Lower leg skin (tissue), 3 donors: ENCODE results near the gene AIDA.

Source experiments
- POLR2A ChIP-seq, 2 donors: fragments of 450-650 bp; IDR thresholded peaks; one replicate each; pipeline ENCODE4 v1.6.1; 2016 to 2017; ENCODE audit warnings: antibody characterized with exemption in 2 of 2, mild to moderate bottlenecking in 1 of 2, moderate library complexity in 1 of 2
- TF ChIP-seq, protein P1 (sequence below), 3 donors: fragments of 450-650 bp; IDR thresholded peaks; one replicate each; pipeline ENCODE4 v1.5.1; 2016; ENCODE audit warnings: antibody characterized with exemption in 3 of 3, mild to moderate bottlenecking in 3 of 3, moderate library complexity in 2 of 3

DNA sequence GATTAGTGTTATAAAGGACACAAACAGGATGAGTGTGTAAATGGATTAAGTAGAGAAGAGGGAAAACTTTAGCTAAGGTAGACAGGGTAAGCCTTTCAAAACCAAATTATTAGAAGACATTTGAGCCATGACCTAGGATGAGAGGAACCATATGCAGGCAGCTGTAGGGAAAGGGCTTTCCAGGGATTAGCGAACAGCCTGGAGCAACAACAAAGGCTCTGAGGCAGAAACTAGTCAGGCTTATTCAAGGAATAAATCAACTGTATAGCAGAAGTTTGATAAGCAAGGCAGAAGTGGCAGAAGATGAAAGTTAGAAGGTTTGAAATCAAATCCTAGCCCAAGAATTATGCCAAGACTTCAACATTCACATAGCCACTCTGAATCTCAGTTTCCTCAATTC is 21.3 kb downstream of the AIDA start:
- no peak for TF ChIP-seq POLR2A (IDR thresholded peaks at IDR 0.05)
- TF ChIP-seq, protein P1, sequence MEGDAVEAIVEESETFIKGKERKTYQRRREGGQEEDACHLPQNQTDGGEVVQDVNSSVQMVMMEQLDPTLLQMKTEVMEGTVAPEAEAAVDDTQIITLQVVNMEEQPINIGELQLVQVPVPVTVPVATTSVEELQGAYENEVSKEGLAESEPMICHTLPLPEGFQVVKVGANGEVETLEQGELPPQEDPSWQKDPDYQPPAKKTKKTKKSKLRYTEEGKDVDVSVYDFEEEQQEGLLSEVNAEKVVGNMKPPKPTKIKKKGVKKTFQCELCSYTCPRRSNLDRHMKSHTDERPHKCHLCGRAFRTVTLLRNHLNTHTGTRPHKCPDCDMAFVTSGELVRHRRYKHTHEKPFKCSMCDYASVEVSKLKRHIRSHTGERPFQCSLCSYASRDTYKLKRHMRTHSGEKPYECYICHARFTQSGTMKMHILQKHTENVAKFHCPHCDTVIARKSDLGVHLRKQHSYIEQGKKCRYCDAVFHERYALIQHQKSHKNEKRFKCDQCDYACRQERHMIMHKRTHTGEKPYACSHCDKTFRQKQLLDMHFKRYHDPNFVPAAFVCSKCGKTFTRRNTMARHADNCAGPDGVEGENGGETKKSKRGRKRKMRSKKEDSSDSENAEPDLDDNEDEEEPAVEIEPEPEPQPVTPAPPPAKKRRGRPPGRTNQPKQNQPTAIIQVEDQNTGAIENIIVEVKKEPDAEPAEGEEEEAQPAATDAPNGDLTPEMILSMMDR (IDR thresholded peaks at IDR 0.05), result no peak
